Aorta (tissue), 5 donors: ENCODE data around the gene GJD3. TPM values are rescaled to one million over a fixed set of nuclear protein-coding genes. Genes with fewer than 3 reads are reported as not detected.

Source experiments
- ATAC-seq: fragments of 200-7000 bp; cut with Tn5 transposase; one replicate; pipeline ENCODE4 v1.9.1; 2022; ENCODE audit warnings: moderate library complexity; ENCODE audit not compliant: low FRiP score
- DNase-seq, 2 donors: peaks; one replicate each; pipeline ENCODE4 v3.0.0-alpha.2; 2020
- H3K27ac ChIP-seq, 2 donors: one replicate each; pipeline ENCODE4 v1.5.1; 2013; ENCODE audit warnings: low read length in 2 of 2, mild to moderate bottlenecking in 2 of 2, moderate library complexity in 2 of 2, control low read depth in 1 of 2, inconsistent platforms in 1 of 2, low read depth in 1 of 2
- H3K27me3 ChIP-seq, 2 donors: one replicate each; pipeline ENCODE4 v1.6.1; 2013; ENCODE audit warnings: control low read depth in 1 of 2, low read length in 1 of 2, mild to moderate bottlenecking in 1 of 2, moderate library complexity in 1 of 2; ENCODE audit not compliant: insufficient read depth in 2 of 2, control insufficient read depth in 1 of 2
- H3K36me3 ChIP-seq, 2 donors: one replicate each; pipeline ENCODE4 v1.6.1; 2013; ENCODE audit warnings: control low read depth in 1 of 2, low read length in 1 of 2, mild to moderate bottlenecking in 1 of 2; ENCODE audit not compliant: insufficient read depth in 2 of 2, control insufficient read depth in 1 of 2
- H3K4me1 ChIP-seq, 2 donors: one replicate each; pipeline ENCODE4 v1.6.1; 2013; ENCODE audit warnings: low read length in 2 of 2, control low read depth in 1 of 2, mild to moderate bottlenecking in 1 of 2, moderate library complexity in 1 of 2; ENCODE audit not compliant: insufficient read depth in 2 of 2, control insufficient read depth in 1 of 2
- H3K4me3 ChIP-seq, 2 donors: one replicate each; pipeline ENCODE4 v1.5.1; 2013; ENCODE audit warnings: low read length in 2 of 2, control low read depth in 1 of 2, mild to moderate bottlenecking in 1 of 2
- H3K9me3 ChIP-seq: one replicate; pipeline ENCODE4 v1.6.1; 2013; ENCODE audit warnings: mild to moderate bottlenecking, low read length; ENCODE audit not compliant: control insufficient read depth
- WGBS, 2 donors: extraction: QIAGEN DNeasy Blood & Tissue Kit; methylation state at CpG; one replicate each; pipeline ENCODE4 v1.1.7; 2013; 5-methylcytosine and 5-hydroxymethylcytosine counted together
- intact Hi-C, 2 donors: fragments of 100-400 bp; cut with DNase I; formaldehyde crosslinking; loops; one replicate each; pipeline versions ENCODE4 v1.14.2 to v1.15.0; 2022
- polyA plus RNA-seq, 2 donors: library from polyadenylated mRNA; stranded (reverse); fragments of 200-250 nt; gene quantifications; one replicate each; pipeline ENCODE4 v1.2.3, GENCODE V29; 2013
- total RNA-seq, 2 donors: library from RNA; stranded (reverse); fragmentation: NEBNext Ultra II Directional; extraction: Animal tissue kit (Norgen Biotek cat#: 25700); gene quantifications; one replicate each; pipeline ENCODE4 v1.2.1, GENCODE V29; 2021
- donor health status: healthy with polysubstance abuse.
- donor health status: Bipolar disorder and iron deficiency.
- donor health status: DM: no; HTN: no; CAD: no.
- donor health status: DM: no; HTN: no; CAD: no.
- donor health status: DM: yes; HTN: yes; CAD: no.

The GJD3 gene
- total and polyA plus RNA-seq, 4 donors: 1.8 to 2.2 TPM; not detected in 2

DNA sequence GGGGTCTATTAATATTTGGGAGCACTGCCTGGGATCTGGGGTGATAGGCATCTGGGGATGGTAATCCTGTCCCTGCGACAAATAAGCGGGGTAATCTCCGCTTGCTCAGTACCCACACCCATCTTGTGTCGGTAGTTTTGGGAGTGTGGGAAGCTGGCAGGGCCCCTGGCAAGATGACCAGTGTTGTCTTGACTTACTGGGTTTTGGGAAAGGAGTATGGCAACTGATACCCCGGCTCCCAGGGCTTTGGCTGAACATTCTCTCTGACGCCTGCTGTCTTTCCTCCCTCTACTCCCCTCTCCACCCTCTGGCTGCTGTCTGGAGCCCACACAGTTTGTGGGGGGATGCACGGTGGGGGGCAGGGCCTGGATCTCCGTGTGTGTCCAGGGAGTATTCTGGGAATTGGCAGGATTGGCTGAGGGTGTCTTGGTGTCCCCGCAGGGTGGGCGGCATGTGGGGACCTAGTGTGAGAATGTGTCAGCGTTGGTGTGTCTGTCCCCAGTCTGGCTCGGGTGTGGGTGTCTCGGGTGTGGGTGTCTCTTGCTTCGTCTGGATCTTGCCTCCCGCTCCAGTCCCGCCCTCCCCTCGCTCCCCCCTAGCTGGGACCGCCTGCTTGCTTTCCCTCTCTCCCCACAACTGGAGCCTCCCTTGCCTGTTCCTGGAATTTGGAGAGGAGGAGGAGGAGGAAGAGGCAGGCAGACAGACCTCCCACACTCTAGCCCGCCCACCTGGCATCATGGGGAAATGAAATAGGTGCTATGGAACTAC, 43.6 kb downstream of the GJD3 start:
- intact Hi-C loops: loop anchor here in 1 of 2 donors (5.0 kb wide), 1 partner anchor 209 kb away; no protein-coding TSS in a partner anchor
- 6 to 9% methylated on average over 19 of the region's 19 CpGs for WGBS, 2 donors
- ATAC-seq (peak; percentile 41), DNase-seq (peak; percentile 88 to 91)
- H3K4me1 ChIP-seq: peaks cover 0 to 9% of the 10 kb centered on the region in 2 donors
- H3K36me3 ChIP-seq: no peaks in the 10 kb centered on the region
- no peaks in the 10 kb centered on the region for H3K9me3 ChIP-seq
- H3K4me3 ChIP-seq: no peak overlapping the region
- H3K27me3 ChIP-seq: no peaks in the 10 kb centered on the region
- peak overlapping the region in 1 of 2 donors; percentile 85 for H3K27ac ChIP-seq

DNA sequence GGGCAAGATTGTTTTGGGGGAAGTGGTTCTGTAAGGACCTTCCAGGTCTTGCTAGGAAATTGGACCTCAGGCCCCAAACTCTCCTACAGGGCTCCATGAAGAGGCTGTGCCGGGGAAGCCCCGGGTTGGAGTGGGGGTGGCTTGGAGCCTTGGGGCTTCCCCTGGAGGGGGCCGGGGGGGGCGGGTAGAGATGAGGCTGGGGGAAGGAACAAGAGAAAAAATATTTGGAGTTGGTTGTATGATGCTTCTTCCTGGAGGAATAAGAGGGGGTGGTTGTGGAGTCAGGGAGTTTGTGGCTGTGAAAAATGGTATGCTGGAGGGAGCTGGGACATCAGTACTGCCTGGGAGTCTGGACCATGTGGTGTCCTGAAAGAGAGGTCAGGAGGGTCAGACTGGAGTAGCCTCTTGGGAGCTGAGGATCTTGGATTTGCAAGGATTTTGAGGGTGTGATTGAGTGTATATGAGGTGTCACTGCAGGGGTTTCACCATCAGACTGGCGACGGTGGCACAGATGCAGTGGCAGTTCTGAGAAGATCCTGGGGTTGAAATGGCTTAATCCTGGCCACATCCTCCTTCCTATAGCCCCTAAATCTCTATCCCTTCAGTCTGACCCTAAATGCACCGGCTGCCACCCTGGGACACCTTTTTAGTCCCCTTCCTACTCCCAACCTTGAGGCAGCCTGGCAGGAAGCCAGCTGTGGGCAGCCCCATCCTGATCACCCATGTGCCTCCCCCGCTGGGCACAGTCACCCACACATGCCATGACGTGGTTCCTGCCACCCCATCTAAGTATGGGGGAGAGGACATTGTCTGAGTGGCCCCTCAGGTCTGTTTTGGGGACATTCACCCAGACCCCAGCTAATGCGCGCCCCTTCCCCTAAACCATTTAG, 44.6 kb downstream of the GJD3 start:
- no peak for ATAC-seq
- 47% methylated on average over 11 of the region's 11 CpGs for WGBS, 2 donors

GRCh38 chr17:40318830-40319391, 45.6 kb downstream of the GJD3 start:
- no peak for ATAC-seq
- H3K27me3 ChIP-seq: no peaks in the 10 kb centered on the region
- intact Hi-C loops: no loop called here
- DNase-seq: peak in 1 of 2 donors; percentile 51
- 1 to 2% methylated on average over 13 of the region's 13 CpGs for WGBS, 2 donors
- peaks cover 0 to 5% of the 10 kb centered on the region in 2 donors for H3K4me1 ChIP-seq
- H3K27ac ChIP-seq: peak overlapping the region in 1 of 2 donors; percentile 18
- no peaks in the 10 kb centered on the region for H3K36me3 ChIP-seq
- H3K4me3 ChIP-seq: peak overlapping the region; percentile 73 to 78
- no peaks in the 10 kb centered on the region for H3K9me3 ChIP-seq

More for the DNA sequence above, 44.6 kb downstream of the GJD3 start:
- intact Hi-C loops: loop anchor here in 1 of 2 donors (5.0 kb wide), 1 partner anchor 208 kb away; no protein-coding TSS in a partner anchor
- peak in 1 of 2 donors; percentile 77 for DNase-seq
- Histone ChIP-seq H3K4me1 (peaks cover 0 to 9% of the 10 kb centered on the region in 2 donors), H3K27ac (peak overlapping the region in 1 of 2 donors; percentile 22), H3K9me3 (no peaks in the 10 kb centered on the region), H3K36me3 (no peaks in the 10 kb centered on the region), H3K4me3 (no peak overlapping the region), H3K27me3 (no peaks in the 10 kb centered on the region)

- Histone ChIP-seq H3K9me3 (no peaks in the 10 kb centered on the region), H3K27me3 (no peaks in the 10 kb centered on the region), H3K4me3 (peak overlapping the region; percentile 73 to 78), H3K27ac (peak overlapping the region in 1 of 2 donors; percentile 82), H3K4me1 (peaks cover under 1 to 5% of the 10 kb centered on the region in 2 donors), H3K36me3 (no peaks in the 10 kb centered on the region)
- 0% methylated on average over 70 of the region's 70 CpGs for WGBS, 2 donors
- peak; percentile 94 for ATAC-seq
- intact Hi-C loops: no loop called here
- DNase-seq: peak; percentile 97
Observed at GRCh38 chr17:40317880-40318829, 46.4 kb downstream of the GJD3 start.

DNA sequence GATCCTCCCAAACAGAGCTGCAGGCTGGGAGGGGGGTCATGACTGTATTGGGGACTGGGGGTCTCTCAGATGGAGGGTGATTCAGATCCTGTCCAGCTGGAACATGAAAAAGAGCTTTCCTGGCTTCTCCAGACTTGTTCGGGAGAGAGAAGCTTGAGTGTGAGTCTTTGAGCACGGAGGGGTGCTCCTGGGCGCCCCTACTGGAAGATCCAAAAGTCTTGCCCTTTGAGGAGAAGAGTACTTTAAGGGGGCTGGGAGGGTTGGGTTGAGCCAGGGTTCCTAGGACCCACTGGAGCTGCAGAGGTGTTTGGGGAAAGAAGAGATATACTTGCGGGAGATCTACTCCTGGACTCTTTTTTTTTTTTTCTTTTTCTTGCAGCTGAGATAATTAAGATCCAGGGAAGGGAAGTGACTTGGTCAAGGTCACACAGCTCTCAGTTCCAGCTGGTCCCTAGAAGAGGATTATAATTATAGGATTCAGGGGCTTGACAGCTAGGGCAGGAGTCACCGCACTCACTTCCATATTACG, 47.1 kb downstream of the GJD3 start:
- peak overlapping the region in 1 of 2 donors; percentile 82 for H3K27ac ChIP-seq
- intact Hi-C loops: no loop called here
- H3K4me1 ChIP-seq: peaks cover 2 to 9% of the 10 kb centered on the region in 2 donors
- H3K4me3 ChIP-seq: peak overlapping the region; percentile 10 to 23
- ATAC-seq: peak; percentile 16
- H3K36me3 ChIP-seq: no peaks in the 10 kb centered on the region
- no peaks in the 10 kb centered on the region for H3K9me3 ChIP-seq
- 5 to 7% methylated on average over 6 of the region's 6 CpGs for WGBS, 2 donors
- no peaks in the 10 kb centered on the region for H3K27me3 ChIP-seq
- DNase-seq: peak in 1 of 2 donors; percentile 72

- H3K36me3 ChIP-seq: no peaks in the 10 kb centered on the region
- ATAC-seq: peak; percentile 6
- 5 to 7% methylated on average over 38 of the region's 38 CpGs for WGBS, 2 donors
- intact Hi-C loops: no loop called here
- no peaks in the 10 kb centered on the region for H3K27me3 ChIP-seq
- H3K27ac ChIP-seq: peak overlapping the region in 1 of 2 donors; percentile 78
- DNase-seq: peak; percentile 80 to 92
- no peak overlapping the region for H3K4me3 ChIP-seq
- no peaks in the 10 kb centered on the region for H3K9me3 ChIP-seq
- peaks cover 2 to 9% of the 10 kb centered on the region in 2 donors for H3K4me1 ChIP-seq
Observed at GRCh38 chr17:40316571-40317344, 47.8 kb downstream of the GJD3 start.
